ENCODE results near the gene PUS7.

The PUS7 gene

DNA sequence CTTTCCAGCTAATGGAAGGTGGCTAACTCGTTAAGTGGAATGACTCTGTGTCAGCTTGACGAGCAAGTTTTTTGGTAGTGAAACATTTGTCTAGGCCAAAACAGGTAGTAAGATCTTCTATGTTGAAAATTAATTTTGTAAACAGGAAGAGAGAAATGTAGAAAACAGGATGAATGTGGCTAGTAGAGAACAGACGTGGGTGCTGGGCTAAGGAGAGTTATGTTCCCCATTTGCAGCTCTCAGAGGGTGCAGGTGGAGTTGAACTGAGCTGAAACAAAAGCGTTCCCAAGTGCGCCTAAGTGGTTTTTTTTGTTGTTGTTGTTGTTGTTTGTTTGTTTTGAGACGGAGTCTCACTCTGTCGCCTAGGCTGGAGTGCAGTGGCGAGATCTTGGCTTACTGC lies 73.9 kb downstream of the PUS7 start:
- TF ChIP-seq SIN3A (IDR thresholded peaks at IDR 0.05; ENCODE audit: borderline replicate concordance, insufficient read depth, low read length) (no peak), TAF1 (IDR thresholded peaks at IDR 0.05; ENCODE audit: borderline replicate concordance, insufficient read depth, low read length) (no peak), POLR2AphosphoS5 (IDR thresholded peaks at IDR 0.05; ENCODE audit: low read depth, low read length) (no peak), FOXP2 (optimal IDR thresholded peaks at IDR 0.05; ENCODE audit: borderline replicate concordance, extremely low read depth, extremely low read length, insufficient read depth) (no peak)
- TF ChIP-seq, protein P1, sequence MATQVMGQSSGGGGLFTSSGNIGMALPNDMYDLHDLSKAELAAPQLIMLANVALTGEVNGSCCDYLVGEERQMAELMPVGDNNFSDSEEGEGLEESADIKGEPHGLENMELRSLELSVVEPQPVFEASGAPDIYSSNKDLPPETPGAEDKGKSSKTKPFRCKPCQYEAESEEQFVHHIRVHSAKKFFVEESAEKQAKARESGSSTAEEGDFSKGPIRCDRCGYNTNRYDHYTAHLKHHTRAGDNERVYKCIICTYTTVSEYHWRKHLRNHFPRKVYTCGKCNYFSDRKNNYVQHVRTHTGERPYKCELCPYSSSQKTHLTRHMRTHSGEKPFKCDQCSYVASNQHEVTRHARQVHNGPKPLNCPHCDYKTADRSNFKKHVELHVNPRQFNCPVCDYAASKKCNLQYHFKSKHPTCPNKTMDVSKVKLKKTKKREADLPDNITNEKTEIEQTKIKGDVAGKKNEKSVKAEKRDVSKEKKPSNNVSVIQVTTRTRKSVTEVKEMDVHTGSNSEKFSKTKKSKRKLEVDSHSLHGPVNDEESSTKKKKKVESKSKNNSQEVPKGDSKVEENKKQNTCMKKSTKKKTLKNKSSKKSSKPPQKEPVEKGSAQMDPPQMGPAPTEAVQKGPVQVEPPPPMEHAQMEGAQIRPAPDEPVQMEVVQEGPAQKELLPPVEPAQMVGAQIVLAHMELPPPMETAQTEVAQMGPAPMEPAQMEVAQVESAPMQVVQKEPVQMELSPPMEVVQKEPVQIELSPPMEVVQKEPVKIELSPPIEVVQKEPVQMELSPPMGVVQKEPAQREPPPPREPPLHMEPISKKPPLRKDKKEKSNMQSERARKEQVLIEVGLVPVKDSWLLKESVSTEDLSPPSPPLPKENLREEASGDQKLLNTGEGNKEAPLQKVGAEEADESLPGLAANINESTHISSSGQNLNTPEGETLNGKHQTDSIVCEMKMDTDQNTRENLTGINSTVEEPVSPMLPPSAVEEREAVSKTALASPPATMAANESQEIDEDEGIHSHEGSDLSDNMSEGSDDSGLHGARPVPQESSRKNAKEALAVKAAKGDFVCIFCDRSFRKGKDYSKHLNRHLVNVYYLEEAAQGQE (IDR thresholded peaks at IDR 0.05; ENCODE audit: insufficient read depth in 1 of 2, low read depth in 2 of 2, low read length in 2 of 2) = no peak

DNA sequence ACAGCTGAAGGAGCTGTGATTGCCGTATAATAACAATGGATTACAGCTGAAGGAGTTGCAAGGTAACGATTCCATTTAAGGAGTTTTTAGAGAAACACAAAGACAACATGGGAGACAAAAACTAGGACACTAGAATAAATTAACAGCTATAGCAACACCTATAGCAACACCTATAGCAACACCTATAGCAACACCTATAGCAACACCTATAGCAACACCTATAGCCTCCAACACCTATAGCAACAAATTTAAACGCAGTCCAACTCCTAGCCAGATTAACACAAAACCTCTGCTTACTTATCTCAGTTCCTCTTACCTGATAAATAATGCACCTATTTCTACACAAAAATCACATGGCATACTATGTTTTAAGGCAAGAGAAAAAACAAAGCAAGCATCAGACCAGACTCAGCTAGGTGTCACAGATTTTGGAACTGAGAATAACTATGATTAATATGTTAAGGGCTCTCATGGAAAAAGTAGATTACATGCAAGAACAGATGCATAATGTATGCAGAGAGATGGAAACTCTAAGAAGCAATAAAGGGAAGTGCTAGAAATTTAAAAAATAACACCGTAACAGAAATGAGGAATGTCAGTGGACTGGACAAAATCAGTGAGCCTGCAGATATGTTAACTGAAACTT lies 77.6 kb downstream of the PUS7 start:
- TF ChIP-seq TAF1 (IDR thresholded peaks at IDR 0.05; ENCODE audit: borderline replicate concordance, insufficient read depth, low read length) (no peak), POLR2AphosphoS5 (IDR thresholded peaks at IDR 0.05; ENCODE audit: low read depth, low read length) (no peak), SIN3A (IDR thresholded peaks at IDR 0.05; ENCODE audit: borderline replicate concordance, insufficient read depth, low read length) (no peak), FOXP2 (optimal IDR thresholded peaks at IDR 0.05; ENCODE audit: borderline replicate concordance, extremely low read depth, extremely low read length, insufficient read depth) (no peak)
- TF ChIP-seq, protein P1 (IDR thresholded peaks at IDR 0.05; ENCODE audit: insufficient read depth in 1 of 2, low read depth in 2 of 2, low read length in 2 of 2) = no peak

DNA sequence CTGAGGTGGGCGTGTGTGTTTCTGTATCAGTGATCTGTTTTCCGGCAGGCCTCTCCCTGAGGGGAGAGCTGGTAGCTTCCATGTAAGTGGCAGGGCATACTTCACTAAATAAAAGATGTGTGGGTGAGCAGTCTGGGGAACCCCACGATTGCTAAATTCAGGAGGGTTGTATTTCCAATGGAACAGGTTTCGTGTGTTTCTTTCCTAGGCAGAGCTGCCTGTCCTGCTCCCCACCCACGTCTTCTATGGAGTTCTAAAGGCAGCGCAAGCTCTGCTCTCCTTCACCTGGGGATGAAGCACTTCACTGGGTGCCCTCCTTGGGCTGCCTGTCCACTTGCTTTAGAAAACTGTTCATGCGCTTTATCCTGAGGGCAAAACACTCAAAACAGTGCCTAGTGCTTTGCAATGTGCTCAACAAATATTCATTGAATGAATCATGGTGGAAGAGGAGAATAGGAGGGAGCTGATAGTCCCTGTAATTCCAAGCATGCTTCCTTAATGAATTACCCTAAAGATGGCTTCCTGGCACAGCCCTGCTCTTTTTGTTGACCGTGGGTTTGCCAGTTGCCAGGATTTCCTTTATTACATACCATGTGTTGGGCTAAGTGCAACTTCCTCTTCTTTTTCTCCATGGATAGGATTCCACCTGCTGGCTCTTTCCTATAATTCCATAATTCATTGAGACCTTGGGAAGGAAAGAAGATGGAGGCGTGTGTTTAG lies 82.7 kb downstream of the PUS7 start:
- TF ChIP-seq SIN3A (IDR thresholded peaks at IDR 0.05; ENCODE audit: borderline replicate concordance, insufficient read depth, low read length) = no peak
- TF ChIP-seq TAF1 (IDR thresholded peaks at IDR 0.05; ENCODE audit: borderline replicate concordance, insufficient read depth, low read length) = no peak
- no peak for TF ChIP-seq FOXP2 (optimal IDR thresholded peaks at IDR 0.05; ENCODE audit: borderline replicate concordance, extremely low read depth, extremely low read length, insufficient read depth)
- no peak for TF ChIP-seq POLR2AphosphoS5 (IDR thresholded peaks at IDR 0.05; ENCODE audit: low read depth, low read length)
- TF ChIP-seq, protein P1 (IDR thresholded peaks at IDR 0.05; ENCODE audit: insufficient read depth in 1 of 2, low read depth in 2 of 2, low read length in 2 of 2) = no peak

DNA sequence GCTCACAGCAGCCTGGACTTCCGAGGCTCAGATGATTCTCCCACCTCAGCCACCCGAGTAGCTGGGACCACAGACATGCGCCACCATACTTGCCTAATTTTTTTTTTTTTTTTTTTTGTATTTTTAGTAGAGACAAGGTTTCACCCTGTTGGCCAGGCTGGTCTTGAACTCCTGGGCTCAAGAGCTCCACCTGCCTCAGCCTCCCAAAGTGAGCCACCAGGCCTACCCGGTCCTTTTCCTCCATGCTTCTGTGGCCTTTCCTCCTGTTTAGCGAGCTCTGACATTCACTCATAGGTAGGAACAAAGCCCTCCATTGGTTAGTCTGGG lies 83.3 kb downstream of the PUS7 start:
- no peak for TF ChIP-seq SIN3A (IDR thresholded peaks at IDR 0.05; ENCODE audit: borderline replicate concordance, insufficient read depth, low read length)

DNA sequence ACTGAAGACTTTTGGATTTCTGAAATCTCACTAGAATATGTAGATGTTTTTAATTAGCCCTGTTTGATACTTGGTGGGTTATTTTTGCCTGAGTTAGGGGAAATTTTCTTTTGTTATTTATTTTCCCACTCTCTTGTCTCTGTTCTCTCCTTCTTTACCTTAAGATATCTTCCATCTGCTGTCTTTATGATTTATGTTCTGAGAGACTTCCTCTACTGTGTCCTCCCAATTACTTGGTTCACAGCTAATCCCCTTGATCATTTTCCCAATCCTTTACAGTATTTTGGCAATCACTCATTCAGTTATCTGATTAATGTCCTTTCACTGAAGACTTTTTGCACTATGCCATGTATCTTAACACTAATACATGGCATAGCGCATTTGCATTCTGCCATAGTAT lies 83.8 kb downstream of the PUS7 start:
- TF ChIP-seq TAF1 (IDR thresholded peaks at IDR 0.05; ENCODE audit: borderline replicate concordance, insufficient read depth, low read length) = no peak
- TF ChIP-seq FOXP2 (optimal IDR thresholded peaks at IDR 0.05; ENCODE audit: borderline replicate concordance, extremely low read depth, extremely low read length, insufficient read depth) = no peak
- no peak for TF ChIP-seq POLR2AphosphoS5 (IDR thresholded peaks at IDR 0.05; ENCODE audit: low read depth, low read length)
- no peak for TF ChIP-seq SIN3A (IDR thresholded peaks at IDR 0.05; ENCODE audit: borderline replicate concordance, insufficient read depth, low read length)
- TF ChIP-seq, protein P1 (IDR thresholded peaks at IDR 0.05; ENCODE audit: insufficient read depth in 1 of 2, low read depth in 2 of 2, low read length in 2 of 2) = no peak

Measured in PFSK-1 (cell line).